NT2/D1 (cell line): Measurements from ENCODE around the gene RABL2B.
"Not testable (repeated sequence)": the region's sequence is repeated elsewhere in the genome, so short reads cannot be mapped to it uniquely, and the experiment has no call there.

Experiments used
- SUZ12 ChIP-seq: IDR thresholded peaks from 2 replicates; pipeline ENCODE4 v1.6.1; 2011; ENCODE audit not compliant: insufficient read length, insufficient read depth; ENCODE audit errors: extremely low read depth
- YY1 ChIP-seq: IDR thresholded peaks from 2 replicates; pipeline ENCODE4 v1.6.1; 2011; ENCODE audit not compliant: insufficient read length, insufficient read depth
- ZNF274 ChIP-seq: IDR thresholded peaks from 2 replicates; pipeline ENCODE4 v1.6.1; 2011; ENCODE audit warnings: mild to moderate bottlenecking, low read depth, low read length

GRCh38 chr22:50785289-50785688 is 1.9 kb upstream of the RABL2B start:
- TF ChIP-seq ZNF274, YY1, SUZ12: not testable (repeated sequence)
